ENCODE results near the gene NT5C2.

DNA sequence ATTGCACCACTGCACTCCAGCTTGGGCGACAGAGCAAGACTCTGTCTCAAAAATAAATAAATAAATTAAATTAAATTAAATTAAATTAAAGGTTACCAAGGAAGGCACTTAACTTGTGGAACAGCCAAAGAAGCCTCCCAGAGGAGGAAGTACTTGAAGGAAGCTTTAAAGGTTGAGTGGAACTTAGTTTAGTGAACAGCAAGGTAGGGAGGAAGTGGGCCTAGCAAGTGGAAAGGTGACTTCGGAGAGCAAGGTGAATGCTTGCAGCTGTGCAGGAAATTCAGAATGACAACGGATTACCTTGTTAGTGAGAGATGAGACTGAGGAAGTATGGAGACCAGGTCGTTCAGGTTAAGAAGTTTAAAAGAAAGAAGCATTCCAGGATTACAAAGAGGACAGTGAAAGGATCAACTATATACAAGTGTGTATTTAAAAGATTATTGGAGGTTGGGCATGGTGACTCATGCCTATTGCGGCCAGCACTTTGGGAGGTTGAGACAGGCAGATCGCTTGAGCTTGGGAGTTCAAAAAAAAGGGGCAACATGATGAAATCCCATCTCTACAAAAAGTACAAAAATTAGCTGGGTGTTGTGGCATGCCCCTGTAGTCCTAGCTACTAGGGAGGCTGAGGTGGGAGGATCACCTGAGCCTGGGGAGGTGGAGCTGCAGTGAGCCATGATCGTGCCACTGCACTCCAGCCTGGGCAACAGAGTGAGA, 39.9 kb upstream of the NT5C2 start:
- no peak for TF ChIP-seq POLR2A (IDR thresholded peaks at IDR 0.05)
- TF ChIP-seq, protein P1, sequence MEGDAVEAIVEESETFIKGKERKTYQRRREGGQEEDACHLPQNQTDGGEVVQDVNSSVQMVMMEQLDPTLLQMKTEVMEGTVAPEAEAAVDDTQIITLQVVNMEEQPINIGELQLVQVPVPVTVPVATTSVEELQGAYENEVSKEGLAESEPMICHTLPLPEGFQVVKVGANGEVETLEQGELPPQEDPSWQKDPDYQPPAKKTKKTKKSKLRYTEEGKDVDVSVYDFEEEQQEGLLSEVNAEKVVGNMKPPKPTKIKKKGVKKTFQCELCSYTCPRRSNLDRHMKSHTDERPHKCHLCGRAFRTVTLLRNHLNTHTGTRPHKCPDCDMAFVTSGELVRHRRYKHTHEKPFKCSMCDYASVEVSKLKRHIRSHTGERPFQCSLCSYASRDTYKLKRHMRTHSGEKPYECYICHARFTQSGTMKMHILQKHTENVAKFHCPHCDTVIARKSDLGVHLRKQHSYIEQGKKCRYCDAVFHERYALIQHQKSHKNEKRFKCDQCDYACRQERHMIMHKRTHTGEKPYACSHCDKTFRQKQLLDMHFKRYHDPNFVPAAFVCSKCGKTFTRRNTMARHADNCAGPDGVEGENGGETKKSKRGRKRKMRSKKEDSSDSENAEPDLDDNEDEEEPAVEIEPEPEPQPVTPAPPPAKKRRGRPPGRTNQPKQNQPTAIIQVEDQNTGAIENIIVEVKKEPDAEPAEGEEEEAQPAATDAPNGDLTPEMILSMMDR (IDR thresholded peaks at IDR 0.05) = no peak
